Measurements from ENCODE around the gene CORO1C.

GRCh38 chr12:108731105-108731865, at the start of gene CORO1C:
- TF ChIP-seq ZNF707 (CRISPR knock-in tag; conservative IDR thresholded peaks at IDR 0.05) (no peak), RNF219 (CRISPR knock-in tag; IDR thresholded peaks at IDR 0.05) (no peak), TSC22D4 (tag; IDR thresholded peaks at IDR 0.05) (no peak), ZBTB12 (CRISPR knock-in tag; IDR thresholded peaks at IDR 0.05) (no peak), HMGXB4 (CRISPR knock-in tag; IDR thresholded peaks at IDR 0.05) (no peak; the same call in none of the 2 replicates)
